GM21423 (cell line): Measurements from ENCODE around the gene TUBB4A.
A peak's percentile ranks its signal among the peaks of the same experiment; 100 is the strongest.

Experiments
- ATAC-seq: cut with Tn5 transposase; IDR thresholded peaks from one replicate; pipeline ENCODE4 v1.9.1; 2021; ENCODE audit warnings: mild to moderate bottlenecking, moderate library complexity; ENCODE audit not compliant: unreplicated experiment

TUBB4A gene

DNA sequence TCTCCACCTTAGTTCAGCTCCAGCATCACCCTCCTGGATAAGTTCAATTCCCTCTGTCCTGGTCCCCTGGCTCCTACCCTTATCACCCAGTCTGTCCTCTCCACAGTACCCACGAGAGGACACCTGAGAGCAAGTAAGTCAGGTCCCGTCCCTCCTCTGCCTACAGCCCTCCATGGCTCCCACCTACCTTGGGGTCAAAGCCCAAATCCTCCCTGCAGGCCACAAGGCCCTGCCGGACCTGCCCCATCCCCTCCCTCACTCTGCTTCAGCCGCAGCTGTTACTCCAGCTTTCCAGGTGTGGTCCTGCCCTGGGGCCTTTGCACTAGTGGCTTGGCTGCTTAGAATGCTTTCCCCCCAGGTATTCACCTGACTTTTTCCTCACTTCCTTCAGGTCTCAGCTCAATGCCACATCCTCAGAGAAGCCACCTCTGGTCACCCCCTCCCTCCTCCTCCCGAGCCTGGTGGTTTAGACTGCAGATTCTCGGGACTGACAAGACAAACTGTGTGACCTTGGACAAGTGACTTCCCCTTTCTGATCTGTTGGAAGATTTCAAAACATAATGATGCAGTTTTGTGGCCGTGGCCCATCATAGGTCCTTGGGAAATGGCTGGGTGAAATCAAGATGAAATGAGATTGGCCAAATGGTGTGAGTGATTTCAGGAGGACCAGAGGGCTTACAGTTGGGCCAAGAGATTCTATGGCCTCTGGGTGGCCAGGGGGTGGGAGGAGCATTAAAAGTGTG, 3.6 kb downstream of the TUBB4A start:
- ATAC-seq = no peak

DNA sequence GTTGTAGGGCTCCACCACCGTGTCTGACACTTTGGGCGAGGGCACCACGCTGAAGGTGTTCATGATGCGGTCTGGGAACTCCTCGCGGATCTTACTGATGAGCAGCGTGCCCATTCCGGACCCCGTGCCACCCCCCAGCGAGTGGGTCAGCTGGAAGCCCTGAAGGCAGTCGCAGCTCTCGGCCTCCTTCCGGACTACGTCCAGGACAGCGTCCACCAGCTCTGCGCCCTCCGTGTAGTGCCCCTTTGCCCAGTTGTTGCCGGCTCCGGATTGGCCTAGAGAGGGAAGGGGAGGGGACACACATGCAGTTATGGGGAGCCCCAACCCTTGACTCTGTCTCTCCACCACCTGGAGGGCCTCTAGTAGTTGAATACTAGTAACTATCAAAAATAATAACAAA, 6.2 kb downstream of the TUBB4A start:
- ATAC-seq = no peak

DNA sequence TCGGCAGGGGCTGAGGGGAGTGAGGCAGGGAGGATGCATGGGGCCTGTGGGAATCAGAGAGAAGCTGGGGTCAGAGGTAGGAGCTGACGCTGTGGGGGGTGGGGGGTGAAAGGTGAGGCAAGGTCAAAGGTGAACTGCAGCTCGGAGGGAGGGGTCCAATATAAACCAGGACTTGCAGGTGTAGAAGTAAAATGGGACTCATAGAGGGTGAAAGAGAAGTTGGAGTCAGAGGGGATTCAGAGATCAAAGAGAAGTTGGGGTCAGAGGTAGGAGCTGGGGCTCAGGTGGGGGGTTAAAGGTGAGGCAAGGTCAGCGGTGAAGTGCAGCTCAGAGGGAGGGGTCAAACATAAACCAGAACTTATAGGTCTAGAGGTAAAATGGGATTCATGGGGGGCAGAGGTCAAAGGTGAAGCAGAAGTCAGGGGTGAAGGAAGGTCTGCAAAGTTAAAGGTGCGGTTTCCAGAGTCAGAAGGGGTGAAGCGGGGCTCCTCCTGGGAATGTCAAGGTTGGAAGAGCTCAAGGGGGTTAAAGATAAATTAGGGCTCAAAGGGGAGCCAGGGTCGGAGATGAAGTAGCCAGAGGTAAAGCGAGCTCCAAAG, 7.6 kb downstream of the TUBB4A start:
- ATAC-seq = no peak

GRCh38 chr19:6491802-6492592, 10.1 kb downstream of the TUBB4A start:
- no peak for ATAC-seq

- no peak for ATAC-seq
Measured at GRCh38 chr19:6490134-6490533, 12.0 kb downstream of the TUBB4A start.

DNA sequence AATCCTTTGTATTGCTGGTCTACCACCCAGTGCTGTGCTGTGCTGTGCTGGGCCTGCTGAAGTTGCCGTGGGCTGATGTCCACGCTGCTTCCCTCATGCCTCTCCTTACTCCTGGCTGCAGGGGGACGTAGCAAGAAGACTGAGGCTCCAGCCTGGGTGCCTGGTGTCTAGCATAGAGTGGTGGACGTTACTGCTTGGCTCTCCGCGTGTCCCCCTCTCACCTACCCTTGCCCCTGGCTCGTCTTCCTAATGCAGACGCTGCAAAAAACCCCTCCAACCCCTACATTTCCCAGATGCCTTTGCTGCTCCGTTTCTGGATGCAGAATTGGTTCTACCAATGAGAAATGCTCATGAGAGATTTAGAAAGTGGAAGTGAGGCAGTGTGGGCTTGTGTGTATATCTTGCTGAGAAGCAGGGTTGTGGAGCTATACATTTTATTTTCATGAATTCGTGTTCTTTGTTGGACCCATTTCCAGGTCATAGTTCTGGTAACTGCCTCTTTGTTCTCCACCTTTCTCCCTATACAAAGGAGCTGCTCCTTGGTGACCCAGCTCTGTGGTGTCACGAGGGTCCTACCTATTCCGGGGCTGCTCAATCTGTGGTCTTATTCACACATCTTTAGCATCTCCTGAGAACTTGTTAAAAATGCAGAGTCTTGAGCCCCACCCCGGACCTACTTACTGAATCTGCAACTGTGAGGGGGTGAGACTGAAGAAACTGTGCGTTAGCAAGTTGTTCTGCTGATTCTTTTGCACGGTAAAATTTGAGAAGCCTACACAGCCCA, 12.6 kb downstream of the TUBB4A start:
- no peak for ATAC-seq

DNA sequence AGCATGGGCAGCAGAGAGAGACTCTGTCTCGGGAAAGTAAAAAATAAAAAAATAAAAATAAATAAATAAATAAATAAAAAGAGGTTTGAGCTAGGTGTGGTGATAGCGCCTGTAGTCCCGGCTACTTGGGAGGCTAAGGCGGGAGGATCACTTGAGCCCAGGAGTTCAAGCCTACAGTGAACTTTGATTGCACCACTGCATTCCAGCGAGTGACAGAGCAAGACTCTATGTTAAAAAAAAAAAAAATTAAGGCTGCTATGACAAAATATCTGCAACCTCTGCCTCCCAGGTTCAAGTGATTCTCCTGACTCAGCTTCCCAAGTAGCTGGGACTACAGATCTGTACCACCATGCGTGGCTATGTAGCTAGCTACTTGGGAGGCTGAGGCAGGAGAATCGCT, 17.3 kb downstream of the TUBB4A start:
- ATAC-seq = no peak

GRCh38 chr19:6484230-6484629, 17.9 kb downstream of the TUBB4A start:
- no peak for ATAC-seq

DNA sequence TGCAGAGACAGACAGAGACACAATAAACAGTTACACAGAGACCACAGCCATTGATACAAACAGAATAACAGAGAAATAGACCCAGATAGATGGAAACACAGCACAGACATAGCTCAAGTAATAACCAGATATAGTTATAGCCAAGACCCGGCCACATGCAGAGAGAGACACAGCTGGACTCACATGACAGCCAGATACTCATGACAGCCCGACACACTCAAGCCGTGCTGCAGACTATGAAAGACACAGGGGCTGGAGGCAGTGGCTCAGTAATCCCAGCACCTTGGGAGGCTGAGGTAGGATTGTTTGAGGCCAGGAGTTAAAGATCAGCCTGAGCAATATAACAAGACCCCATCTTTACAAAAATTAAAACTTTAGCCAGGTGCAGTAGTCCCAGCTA, 18.9 kb downstream of the TUBB4A start:
- no peak for ATAC-seq

- no peak for ATAC-seq
Measured at GRCh38 chr19:6482343-6482686, 19.8 kb downstream of the TUBB4A start.

GRCh38 chr19:6481541-6482342, 20.4 kb downstream of the TUBB4A start, which contains the start of gene DENND1C:
Gene DENND1C (minus strand): TSS chr19:6481787. CDS start chr19:6481695, 92 bp downstream.
- ATAC-seq = peak; percentile 55

GRCh38 chr19:6480848-6481415, 21.2 kb downstream of the TUBB4A start:
- peak; percentile 24 for ATAC-seq

GRCh38 chr19:6479836-6480398, 22.2 kb downstream of the TUBB4A start:
- ATAC-seq = no peak

- ATAC-seq = no peak
Measured at GRCh38 chr19:6478815-6479214, 23.3 kb downstream of the TUBB4A start.

GRCh38 chr19:6476896-6477431, 25.1 kb downstream of the TUBB4A start:
- no peak for ATAC-seq

- no peak for ATAC-seq
Measured at GRCh38 chr19:6476155-6476895, 25.8 kb downstream of the TUBB4A start.

DNA sequence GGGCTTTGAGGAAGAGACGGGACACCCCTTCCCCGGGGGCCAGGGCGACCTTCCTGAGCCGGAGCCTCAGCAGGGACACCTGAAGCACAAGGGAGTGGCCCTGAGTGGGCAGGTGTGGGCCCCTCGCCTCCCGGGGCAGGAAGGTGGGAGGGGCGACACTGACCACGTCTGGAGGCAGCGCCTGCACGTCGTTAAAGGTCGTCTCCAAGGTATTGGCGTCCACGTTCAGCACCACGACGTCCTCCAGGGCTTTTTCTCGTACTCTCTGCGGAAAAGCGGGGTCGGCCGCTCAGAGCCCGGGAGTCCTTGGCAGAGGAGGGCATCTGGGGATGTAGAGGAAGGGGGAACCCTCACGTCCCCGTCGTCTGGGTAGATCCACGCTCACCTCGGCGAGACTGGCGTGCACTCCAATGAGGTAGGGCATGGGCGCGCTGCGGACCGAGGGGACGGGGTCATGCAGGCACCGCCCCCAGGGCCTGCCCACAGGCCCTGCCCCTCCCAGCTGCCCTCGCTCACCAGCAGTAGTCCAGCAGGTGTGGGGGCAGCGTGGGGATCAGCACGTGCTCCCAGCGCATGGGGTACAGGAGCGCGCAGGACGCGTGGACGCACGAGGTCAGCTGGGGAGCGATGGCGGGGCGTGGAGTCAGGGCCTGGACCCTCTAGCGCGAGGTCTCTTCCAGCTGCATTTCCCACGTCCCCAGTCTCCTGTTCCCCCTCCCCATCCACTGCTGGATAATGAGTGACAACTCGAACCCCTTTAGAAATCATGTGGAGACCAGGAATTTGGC, 26.6 kb downstream of the TUBB4A start:
- ATAC-seq = no peak

DNA sequence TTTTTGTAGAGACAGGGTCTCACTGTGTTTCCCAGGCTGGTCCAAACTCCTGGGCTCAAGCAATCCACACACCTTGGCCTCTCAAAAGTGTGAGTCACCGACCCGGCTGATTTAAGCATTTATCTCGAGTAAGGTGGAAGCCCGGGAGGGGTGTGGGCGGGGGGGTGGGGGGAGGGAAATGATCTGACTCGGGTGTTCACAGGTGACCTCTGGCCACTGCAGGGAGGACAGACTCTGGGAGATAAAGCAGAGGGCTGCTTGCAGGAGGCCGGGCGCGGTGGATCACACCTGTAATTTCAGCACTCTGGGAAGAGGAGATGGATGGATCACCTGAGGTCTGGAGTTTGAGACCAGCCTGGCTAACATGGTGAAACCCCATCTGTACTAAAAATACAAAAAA, 28.5 kb downstream of the TUBB4A start:
- no peak for ATAC-seq
